Panc1 (cell line): ENCODE results near the gene MEX3A. TPM values are rescaled to one million over a fixed set of nuclear protein-coding genes. Genes with fewer than 3 reads are reported as not detected.

Experiments
- ATAC-seq: fragments of 200-7000 bp; cut with Tn5 transposase; 2 replicates; pipeline ENCODE4 v1.9.1; 2020; ENCODE audit warnings: mild to moderate bottlenecking, moderate library complexity
- BruUV-seq: library from RNA; stranded (reverse); fragments of 400-500 nt; replicated peaks from 2 replicates; lab custom pipeline; 2021; lab: Mats Ljungman, UMichigan
- CTCF ChIA-PET: fragments of 300-600 bp; sonication (Branson Sonifier 250); formaldehyde crosslinking; loops from one replicate; lab custom pipeline; 2022; ENCODE audit warnings: antibody characterized with exemption; lab: Charles Lee
- POLR2A ChIA-PET: fragments of 300-600 bp; sonication (Branson Sonifier 250); formaldehyde crosslinking; loops from one replicate; lab custom pipeline; 2022; ENCODE audit warnings: antibody characterized with exemption; lab: Charles Lee
- DNase-seq: peaks from one replicate; pipeline ENCODE4 v3.0.0-alpha.2; 2010; ENCODE audit warnings: low read depth, low spot score
- H3K27ac ChIP-seq: 2 replicates; pipeline ENCODE4 v1.5.1; 2011; ENCODE audit warnings: mild to moderate bottlenecking, low read length, inconsistent platforms
- H3K27me3 ChIP-seq: fragments of 200-500 bp; sonication (Bioruptor generic); 2 replicates; pipeline ENCODE4 v1.6.0; 2014; ENCODE audit warnings: low read length, inconsistent platforms; ENCODE audit not compliant: control insufficient read depth, insufficient read depth
- H3K36me3 ChIP-seq: fragments of 200-500 bp; sonication (Bioruptor generic); 2 replicates; pipeline ENCODE4 v1.5.1; 2014; ENCODE audit warnings: inconsistent platforms, mild to moderate bottlenecking, low read length, moderate library complexity; ENCODE audit not compliant: control insufficient read depth, insufficient read depth
- H3K4me1 ChIP-seq: 2 replicates; pipeline ENCODE4 v1.5.1; 2011; ENCODE audit warnings: inconsistent platforms, mild to moderate bottlenecking, low read length, moderate library complexity; ENCODE audit not compliant: control insufficient read depth, insufficient read depth
- H3K4me3 ChIP-seq, 2 experiments: 2 replicates each; pipeline ENCODE4 v1.5.1; 2011 to 2012; ENCODE audit warnings: low read depth in 2 of 2, low read length in 2 of 2, mild to moderate bottlenecking in 2 of 2, inconsistent platforms in 1 of 2, moderate library complexity in 1 of 2
- H3K9me3 ChIP-seq: fragments of 200-500 bp; sonication (Bioruptor generic); 2 replicates; pipeline ENCODE4 v1.5.1; 2014; ENCODE audit warnings: low read depth, mild to moderate bottlenecking, inconsistent platforms, low read length, moderate library complexity; ENCODE audit not compliant: control insufficient read depth, insufficient read depth
- POLR2AphosphoS5 ChIP-seq: IDR thresholded peaks from 2 replicates; pipeline ENCODE4 v1.6.1; 2012; ENCODE audit warnings: mild to moderate bottlenecking, low read depth, low read length, moderate library complexity
- SIN3A ChIP-seq: IDR thresholded peaks from 2 replicates; pipeline ENCODE4 v1.6.1; 2012; ENCODE audit warnings: low read depth, mild to moderate bottlenecking, low read length, moderate library complexity, borderline replicate concordance; ENCODE audit not compliant: insufficient read depth
- TCF7L2 ChIP-seq: IDR thresholded peaks from 2 replicates; pipeline ENCODE4 v1.6.1; 2011; ENCODE audit warnings: mild to moderate bottlenecking, low read depth, low read length, inconsistent platforms
- in situ Hi-C: cut with HindIII; loops from 2 replicates; pipeline ENCODE4 v1.10.0; 2016; ENCODE audit warnings: low sequenced_read_pairs, low pct_unique_long_range_greater_than_20kb
- intact Hi-C: fragments of 100-400 bp; cut with micrococcal nuclease; formaldehyde crosslinking; loops from one replicate; pipeline ENCODE4 v1.10.0; 2022; ENCODE audit not compliant: unreplicated experiment
- total RNA-seq: library from RNA; stranded (reverse); gene quantifications from one replicate; pipeline ENCODE4 v1.2.1, GENCODE V29; 2021; ENCODE audit not compliant: unreplicated experiment
- TF ChIP-seq, protein P1 (sequence below): fragments of 450-650 bp; IDR thresholded peaks from 2 replicates; pipeline ENCODE4 v1.5.1; 2017; ENCODE audit warnings: mild to moderate bottlenecking
- TF ChIP-seq, protein P2 (sequence below), 2 experiments: IDR thresholded peaks; 2 replicates each; pipeline ENCODE4 v1.6.1; 2011 to 2012; ENCODE audit warnings: low read depth in 2 of 2, control low read depth in 1 of 2, low read length in 1 of 2, mild to moderate bottlenecking in 1 of 2, moderate library complexity in 1 of 2; ENCODE audit not compliant: insufficient read depth in 1 of 2

MEX3A gene
- total RNA-seq, 1 experiment from 2014 or later, result 15.8 TPM

- no peaks in the 10 kb centered on the region for H3K9me3 ChIP-seq
- in situ Hi-C loops (no loop called here), intact Hi-C loops (no loop called here)
- H3K27me3 ChIP-seq, result no peaks in the 10 kb centered on the region
- BruUV-seq, result no TSS peak
- H3K4me3 ChIP-seq, result no peak overlapping the region
- DNase-seq (no peak), ATAC-seq (no peak)
- POLR2A ChIA-PET, result interaction anchor here (0.9 to 1.0 kb wide), 2 partner anchors 9 to 12 kb away, joined by 3 read pairs; no protein-coding TSS in a partner anchor
- TF ChIP-seq POLR2AphosphoS5 (no peak), TCF7L2 (no peak), SIN3A (no peak)
- TF ChIP-seq, protein P1, sequence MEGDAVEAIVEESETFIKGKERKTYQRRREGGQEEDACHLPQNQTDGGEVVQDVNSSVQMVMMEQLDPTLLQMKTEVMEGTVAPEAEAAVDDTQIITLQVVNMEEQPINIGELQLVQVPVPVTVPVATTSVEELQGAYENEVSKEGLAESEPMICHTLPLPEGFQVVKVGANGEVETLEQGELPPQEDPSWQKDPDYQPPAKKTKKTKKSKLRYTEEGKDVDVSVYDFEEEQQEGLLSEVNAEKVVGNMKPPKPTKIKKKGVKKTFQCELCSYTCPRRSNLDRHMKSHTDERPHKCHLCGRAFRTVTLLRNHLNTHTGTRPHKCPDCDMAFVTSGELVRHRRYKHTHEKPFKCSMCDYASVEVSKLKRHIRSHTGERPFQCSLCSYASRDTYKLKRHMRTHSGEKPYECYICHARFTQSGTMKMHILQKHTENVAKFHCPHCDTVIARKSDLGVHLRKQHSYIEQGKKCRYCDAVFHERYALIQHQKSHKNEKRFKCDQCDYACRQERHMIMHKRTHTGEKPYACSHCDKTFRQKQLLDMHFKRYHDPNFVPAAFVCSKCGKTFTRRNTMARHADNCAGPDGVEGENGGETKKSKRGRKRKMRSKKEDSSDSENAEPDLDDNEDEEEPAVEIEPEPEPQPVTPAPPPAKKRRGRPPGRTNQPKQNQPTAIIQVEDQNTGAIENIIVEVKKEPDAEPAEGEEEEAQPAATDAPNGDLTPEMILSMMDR, result no peak
- TF ChIP-seq, protein P2, sequence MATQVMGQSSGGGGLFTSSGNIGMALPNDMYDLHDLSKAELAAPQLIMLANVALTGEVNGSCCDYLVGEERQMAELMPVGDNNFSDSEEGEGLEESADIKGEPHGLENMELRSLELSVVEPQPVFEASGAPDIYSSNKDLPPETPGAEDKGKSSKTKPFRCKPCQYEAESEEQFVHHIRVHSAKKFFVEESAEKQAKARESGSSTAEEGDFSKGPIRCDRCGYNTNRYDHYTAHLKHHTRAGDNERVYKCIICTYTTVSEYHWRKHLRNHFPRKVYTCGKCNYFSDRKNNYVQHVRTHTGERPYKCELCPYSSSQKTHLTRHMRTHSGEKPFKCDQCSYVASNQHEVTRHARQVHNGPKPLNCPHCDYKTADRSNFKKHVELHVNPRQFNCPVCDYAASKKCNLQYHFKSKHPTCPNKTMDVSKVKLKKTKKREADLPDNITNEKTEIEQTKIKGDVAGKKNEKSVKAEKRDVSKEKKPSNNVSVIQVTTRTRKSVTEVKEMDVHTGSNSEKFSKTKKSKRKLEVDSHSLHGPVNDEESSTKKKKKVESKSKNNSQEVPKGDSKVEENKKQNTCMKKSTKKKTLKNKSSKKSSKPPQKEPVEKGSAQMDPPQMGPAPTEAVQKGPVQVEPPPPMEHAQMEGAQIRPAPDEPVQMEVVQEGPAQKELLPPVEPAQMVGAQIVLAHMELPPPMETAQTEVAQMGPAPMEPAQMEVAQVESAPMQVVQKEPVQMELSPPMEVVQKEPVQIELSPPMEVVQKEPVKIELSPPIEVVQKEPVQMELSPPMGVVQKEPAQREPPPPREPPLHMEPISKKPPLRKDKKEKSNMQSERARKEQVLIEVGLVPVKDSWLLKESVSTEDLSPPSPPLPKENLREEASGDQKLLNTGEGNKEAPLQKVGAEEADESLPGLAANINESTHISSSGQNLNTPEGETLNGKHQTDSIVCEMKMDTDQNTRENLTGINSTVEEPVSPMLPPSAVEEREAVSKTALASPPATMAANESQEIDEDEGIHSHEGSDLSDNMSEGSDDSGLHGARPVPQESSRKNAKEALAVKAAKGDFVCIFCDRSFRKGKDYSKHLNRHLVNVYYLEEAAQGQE (IDR thresholded peaks at IDR 0.05; ENCODE audit: insufficient read depth in 1 of 2, low read depth in 2 of 2, low read length in 1 of 2), result no peak
- CTCF ChIA-PET, result interaction anchor here (0.5 to 1.3 kb wide), 2 partner anchors 7 to 17 kb away, joined by 3 to 5 read pairs; no protein-coding TSS in a partner anchor
- H3K36me3 ChIP-seq, result peaks cover 6% of the 10 kb centered on the region; the same call in 1 of the 2 replicates
- H3K27ac ChIP-seq, result peak overlapping the region; percentile 96
- peaks cover 32% of the 10 kb centered on the region for H3K4me1 ChIP-seq
These were observed 30.2 kb upstream of the MEX3A start for GRCh38 chr1:156112276-156113137.

GRCh38 chr1:156111355-156111962, 29.2 kb upstream of the MEX3A start:
- peaks cover 6% of the 10 kb centered on the region; the same call in 1 of the 2 replicates for H3K36me3 ChIP-seq
- no TSS peak for BruUV-seq
- H3K27ac ChIP-seq, result peak overlapping the region; percentile 96
- ATAC-seq, result no peak
- intact Hi-C loops (no loop called here), in situ Hi-C loops (no loop called here)
- no peaks in the 10 kb centered on the region for H3K27me3 ChIP-seq
- DNase-seq, result no peak
- ChIA-PET POLR2A (interaction anchor here (0.5 kb wide), 1 partner anchor 274 kb away, joined by 4 read pairs; no protein-coding TSS in a partner anchor), CTCF (no interaction called here)
- H3K4me1 ChIP-seq, result peaks cover 41% of the 10 kb centered on the region
- TF ChIP-seq, protein P1, result no peak
- TF ChIP-seq TCF7L2, result no peak
- TF ChIP-seq SIN3A, result no peak
- TF ChIP-seq POLR2AphosphoS5, result no peak
- TF ChIP-seq, protein P2 (IDR thresholded peaks at IDR 0.05; ENCODE audit: insufficient read depth in 1 of 2, low read depth in 2 of 2, low read length in 1 of 2), result no peak
- H3K9me3 ChIP-seq, result no peaks in the 10 kb centered on the region
- no peak overlapping the region for H3K4me3 ChIP-seq
